HEK293 (cell line): Measurements from ENCODE around the gene HDAC7.
"Not testable (repeated sequence)": the region's sequence is repeated elsewhere in the genome, so short reads cannot be mapped to it uniquely, and the experiment has no call there.

Experiments
- CTCF ChIP-seq: fragments of 450-650 bp; formaldehyde crosslinking; IDR thresholded peaks from 2 replicates; pipeline ENCODE4 v1.5.1; 2016; ENCODE audit warnings: missing biosample characterization, missing genetic modification characterization
- HIC1 ChIP-seq: fragments of 450-650 bp; formaldehyde crosslinking; IDR thresholded peaks from 2 replicates; pipeline ENCODE4 v1.5.1; 2016; ENCODE audit warnings: missing biosample characterization, missing genetic modification characterization
- PBX3 ChIP-seq: sonication (generic); formaldehyde crosslinking; IDR thresholded peaks from 2 replicates; pipeline ENCODE4 v1.8.1; 2022; ENCODE audit warnings: mild to moderate bottlenecking, moderate library complexity, missing genetic modification reagents
- REST ChIP-seq: fragments of 450-650 bp; formaldehyde crosslinking; IDR thresholded peaks from 2 replicates; pipeline ENCODE4 v1.5.1; 2016; ENCODE audit warnings: missing biosample characterization, missing genetic modification characterization
- SP2 ChIP-seq: fragments of 450-650 bp; formaldehyde crosslinking; IDR thresholded peaks from 2 replicates; pipeline ENCODE4 v1.5.1; 2016; ENCODE audit warnings: missing biosample characterization, missing genetic modification characterization
- ZBTB1 ChIP-seq: fragments of 450-650 bp; formaldehyde crosslinking; IDR thresholded peaks from 2 replicates; pipeline ENCODE4 v1.5.1; 2016; ENCODE audit warnings: missing biosample characterization, missing genetic modification characterization
- ZBTB11 ChIP-seq: fragments of 450-650 bp; formaldehyde crosslinking; conservative IDR thresholded peaks from 2 replicates; pipeline ENCODE4 v1.5.1; 2016; ENCODE audit warnings: low read depth, missing biosample characterization, missing genetic modification characterization
- ZBTB20 ChIP-seq: fragments of 450-650 bp; formaldehyde crosslinking; IDR thresholded peaks from 2 replicates; pipeline ENCODE4 v1.5.1; 2016; ENCODE audit warnings: missing biosample characterization, missing genetic modification characterization
- ZNF133 ChIP-seq: fragments of 450-650 bp; formaldehyde crosslinking; IDR thresholded peaks from 2 replicates; pipeline ENCODE4 v1.5.1; 2016; ENCODE audit warnings: missing biosample characterization, missing genetic modification characterization
- ZNF23 ChIP-seq: fragments of 450-650 bp; formaldehyde crosslinking; IDR thresholded peaks from 2 replicates; pipeline ENCODE4 v1.5.1; 2016; ENCODE audit warnings: missing biosample characterization, missing genetic modification characterization, borderline replicate concordance
- ZNF311 ChIP-seq: fragments of 450-650 bp; formaldehyde crosslinking; IDR thresholded peaks from 2 replicates; pipeline ENCODE4 v1.5.1; 2017; ENCODE audit warnings: missing biosample characterization, missing genetic modification characterization, borderline replicate concordance
- ZNF549 ChIP-seq: fragments of 450-650 bp; IDR thresholded peaks from 2 replicates; pipeline ENCODE4 v1.5.1; 2018; ENCODE audit warnings: missing biosample characterization, missing genetic modification characterization, mild to moderate bottlenecking, inconsistent platforms, moderate library complexity
- ZNF660 ChIP-seq: fragments of 450-650 bp; IDR thresholded peaks from 2 replicates; pipeline ENCODE4 v1.5.1; 2018; ENCODE audit warnings: missing biosample characterization, mild to moderate bottlenecking, missing genetic modification characterization
- ZNF837 ChIP-seq: fragments of 450-650 bp; formaldehyde crosslinking; IDR thresholded peaks from 2 replicates; pipeline ENCODE4 v1.5.1; 2016; ENCODE audit warnings: missing biosample characterization, missing genetic modification characterization

GRCh38 chr12:47815447-47815846 is 4.3 kb downstream of the HDAC7 start:
- TF ChIP-seq CTCF (tag by site-specific recombination); ZNF549; ZNF311 (tag by site-specific recombination); ZNF133 (tag by site-specific recombination); ZBTB11; REST (tag by site-specific recombination); ZBTB1 (tag by site-specific recombination); HIC1 (tag by site-specific recombination); SP2 (tag by site-specific recombination); ZBTB20; ZNF23 (tag by site-specific recombination); PBX3 (CRISPR knock-in tag); ZNF660 (tag by site-specific recombination); ZNF837 (tag by site-specific recombination): not testable (repeated sequence)
